ENCODE measurements around the gene UXS1. TPM values are rescaled to one million over a fixed set of nuclear protein-coding genes. Genes with fewer than 3 reads are reported as not detected.

UXS1 gene
- total RNA-seq, 1 experiment from 2014 or later: 49.1 TPM

- CTCF ChIA-PET: interaction anchor here (0.6 kb wide), 1 partner anchor 136 kb away, joined by 3 read pairs; no protein-coding TSS in a partner anchor
These were observed 37.5 kb downstream of the UXS1 start for GRCh38 chr2:106156305-106157296.

GRCh38 chr2:106153781-106154180 lies 40.3 kb downstream of the UXS1 start:
- no peak overlapping the region for H3K4me3 ChIP-seq (ENCODE audit: low read length)
- TF ChIP-seq EZH2 (IDR thresholded peaks at IDR 0.05; ENCODE audit: low read length, unreplicated experiment) (no peak), EZH2phosphoT487 (IDR thresholded peaks at IDR 0.05; ENCODE audit: borderline replicate concordance, low read length) (no peak)
- TF ChIP-seq, protein P1, sequence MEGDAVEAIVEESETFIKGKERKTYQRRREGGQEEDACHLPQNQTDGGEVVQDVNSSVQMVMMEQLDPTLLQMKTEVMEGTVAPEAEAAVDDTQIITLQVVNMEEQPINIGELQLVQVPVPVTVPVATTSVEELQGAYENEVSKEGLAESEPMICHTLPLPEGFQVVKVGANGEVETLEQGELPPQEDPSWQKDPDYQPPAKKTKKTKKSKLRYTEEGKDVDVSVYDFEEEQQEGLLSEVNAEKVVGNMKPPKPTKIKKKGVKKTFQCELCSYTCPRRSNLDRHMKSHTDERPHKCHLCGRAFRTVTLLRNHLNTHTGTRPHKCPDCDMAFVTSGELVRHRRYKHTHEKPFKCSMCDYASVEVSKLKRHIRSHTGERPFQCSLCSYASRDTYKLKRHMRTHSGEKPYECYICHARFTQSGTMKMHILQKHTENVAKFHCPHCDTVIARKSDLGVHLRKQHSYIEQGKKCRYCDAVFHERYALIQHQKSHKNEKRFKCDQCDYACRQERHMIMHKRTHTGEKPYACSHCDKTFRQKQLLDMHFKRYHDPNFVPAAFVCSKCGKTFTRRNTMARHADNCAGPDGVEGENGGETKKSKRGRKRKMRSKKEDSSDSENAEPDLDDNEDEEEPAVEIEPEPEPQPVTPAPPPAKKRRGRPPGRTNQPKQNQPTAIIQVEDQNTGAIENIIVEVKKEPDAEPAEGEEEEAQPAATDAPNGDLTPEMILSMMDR (conservative IDR thresholded peaks at IDR 0.05; ENCODE audit: low read depth, low read length): no peak
- no peak for ATAC-seq
- H3K36me3 ChIP-seq (ENCODE audit: low read depth, low read length): peaks cover 64% of the 10 kb centered on the region
- CTCF ChIA-PET: no interaction called here
- POLR2A ChIA-PET (ENCODE audit: unreplicated experiment): no interaction called here
- no peak overlapping the region for H3K27ac ChIP-seq (ENCODE audit: low read length)
- H3K27me3 ChIP-seq (ENCODE audit: low read length): no peaks in the 10 kb centered on the region
- peaks cover 18% of the 10 kb centered on the region for H3K9me3 ChIP-seq (ENCODE audit: low read length)
- no peak overlapping the region for H2AFZ ChIP-seq (ENCODE audit: low read length)
- no peaks in the 10 kb centered on the region for H4K20me1 ChIP-seq (ENCODE audit: low read length)
- no peaks in the 10 kb centered on the region for H3K9me2 ChIP-seq (replicated peaks; ENCODE audit: low read length)
- H3K79me2 ChIP-seq (ENCODE audit: low read length): no peaks in the 10 kb centered on the region
- intact Hi-C loops (cut with micrococcal nuclease): no loop called here
- H3K9ac ChIP-seq (ENCODE audit: low read length): no peak overlapping the region
- H3F3A ChIP-seq (ENCODE audit: low read length, unreplicated experiment): peaks cover 17% of the 10 kb centered on the region
- DNase-seq: no peak
- no peak overlapping the region for H3K4me2 ChIP-seq (ENCODE audit: low read length)
- BruUV-seq (replicated peaks): no TSS peak
- peaks cover 35% of the 10 kb centered on the region for H3K4me1 ChIP-seq (ENCODE audit: insufficient read depth, low read length)

More at GRCh38 chr2:106156305-106157296, 37.5 kb downstream of the UXS1 start:
- Histone ChIP-seq H4K20me1 (ENCODE audit: low read length) (no peaks in the 10 kb centered on the region), H3K27me3 (ENCODE audit: low read length) (no peaks in the 10 kb centered on the region), H3K9me2 (replicated peaks; ENCODE audit: low read length) (no peaks in the 10 kb centered on the region), H3K9me3 (ENCODE audit: low read length) (peaks cover 18% of the 10 kb centered on the region), H3K36me3 (ENCODE audit: low read depth, low read length) (peaks cover 56% of the 10 kb centered on the region), H3K27ac (ENCODE audit: low read length) (peak overlapping the region; percentile 88), H2AFZ (ENCODE audit: low read length) (no peak overlapping the region), H3K4me3 (ENCODE audit: low read length) (peak overlapping the region; percentile 21; the same call in 1 of the 2 replicates), H3K4me2 (ENCODE audit: low read length) (peak overlapping the region; percentile 69), H3K4me1 (ENCODE audit: insufficient read depth, low read length) (peaks cover 37% of the 10 kb centered on the region), H3F3A (ENCODE audit: low read length, unreplicated experiment) (peaks cover 17% of the 10 kb centered on the region), H3K9ac (ENCODE audit: low read length) (peak overlapping the region; percentile 34), H3K79me2 (ENCODE audit: low read length) (no peaks in the 10 kb centered on the region)
- no peak for TF ChIP-seq EZH2 (IDR thresholded peaks at IDR 0.05; ENCODE audit: low read length, unreplicated experiment)
- POLR2A ChIA-PET (ENCODE audit: unreplicated experiment): no interaction called here
- peak; percentile 93 for DNase-seq
- intact Hi-C loops (cut with micrococcal nuclease): loop anchor here (1.0 kb wide), 2 partner anchors 37 to 48 kb away; no protein-coding TSS in a partner anchor
- ATAC-seq: peak; percentile 90
- BruUV-seq (replicated peaks): no TSS peak

DNA sequence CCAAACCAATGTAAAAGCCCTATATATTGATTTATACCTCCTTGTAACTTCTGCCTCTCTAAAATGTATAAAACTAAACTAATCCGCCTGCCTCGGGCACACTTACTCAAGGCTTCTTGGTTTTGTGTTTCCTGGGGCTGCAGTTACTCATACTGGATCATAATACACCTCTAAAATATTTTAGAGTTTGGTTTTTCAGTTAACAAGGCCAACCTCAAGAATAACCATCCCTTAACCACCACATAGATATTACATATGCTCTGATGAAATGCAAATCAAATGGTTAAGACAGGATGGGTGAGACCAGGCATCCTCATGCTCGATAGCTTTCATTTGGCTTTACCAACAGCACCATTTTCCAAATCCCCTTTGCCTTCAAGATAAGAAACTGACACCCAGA lies 46.4 kb downstream of the UXS1 start:
- peak overlapping the region; percentile 78 for H3K27ac ChIP-seq (ENCODE audit: low read length)
- no peaks in the 10 kb centered on the region for H3K9me2 ChIP-seq (replicated peaks; ENCODE audit: low read length)
- ChIA-PET POLR2A (ENCODE audit: unreplicated experiment) (no interaction called here), CTCF (interaction anchor here (0.6 kb wide), 1 partner anchor 54 kb away, joined by 3 read pairs; no protein-coding TSS in a partner anchor)
- TF ChIP-seq EZH2phosphoT487 (IDR thresholded peaks at IDR 0.05; ENCODE audit: borderline replicate concordance, low read length) (no peak), EZH2 (IDR thresholded peaks at IDR 0.05; ENCODE audit: low read length, unreplicated experiment) (no peak)
- TF ChIP-seq, protein P1 (conservative IDR thresholded peaks at IDR 0.05; ENCODE audit: low read depth, low read length): no peak
- H3K36me3 ChIP-seq (ENCODE audit: low read depth, low read length): peaks cover 23% of the 10 kb centered on the region
- no peaks in the 10 kb centered on the region for H3K27me3 ChIP-seq (ENCODE audit: low read length)
- H3K4me1 ChIP-seq (ENCODE audit: insufficient read depth, low read length): peaks cover 38% of the 10 kb centered on the region
- no peaks in the 10 kb centered on the region for H4K20me1 ChIP-seq (ENCODE audit: low read length)
- peak overlapping the region; percentile 25; the same call in 1 of the 2 replicates for H3K4me3 ChIP-seq (ENCODE audit: low read length)
- H3K79me2 ChIP-seq (ENCODE audit: low read length): no peaks in the 10 kb centered on the region
- no TSS peak for BruUV-seq (replicated peaks)
- H3F3A ChIP-seq (ENCODE audit: low read length, unreplicated experiment): peaks cover 11% of the 10 kb centered on the region
- peak; percentile 61 for ATAC-seq
- intact Hi-C loops (cut with micrococcal nuclease): no loop called here
- H3K9ac ChIP-seq (ENCODE audit: low read length): peak overlapping the region; percentile 13; the same call in 1 of the 2 replicates
- H2AFZ ChIP-seq (ENCODE audit: low read length): no peak overlapping the region
- DNase-seq: peak; percentile 63
- H3K9me3 ChIP-seq (ENCODE audit: low read length): no peaks in the 10 kb centered on the region
- H3K4me2 ChIP-seq (ENCODE audit: low read length): peak overlapping the region; percentile 59
